T-helper 9 cell (primary cell): Measurements from ENCODE around the gene COL4A1.

Experiments used
- DNase-seq: peaks from one replicate; pipeline ENCODE4 v3.0.0-alpha.2; 2020

The COL4A1 gene

GRCh38 chr13:110341445-110342244, 34.7 kb upstream of the COL4A1 start:
- DNase-seq, result no peak

GRCh38 chr13:110340812-110341444, 34.0 kb upstream of the COL4A1 start:
- DNase-seq, result peak; percentile 4

GRCh38 chr13:110339975-110340550, 33.1 kb upstream of the COL4A1 start:
- DNase-seq, result no peak

GRCh38 chr13:110339263-110339662, 32.3 kb upstream of the COL4A1 start:
- DNase-seq, result no peak

GRCh38 chr13:110338441-110339101, 31.6 kb upstream of the COL4A1 start:
- no peak for DNase-seq

GRCh38 chr13:110337247-110337646, 30.3 kb upstream of the COL4A1 start:
- no peak for DNase-seq

- DNase-seq, result no peak
These were observed 29.7 kb upstream of the COL4A1 start for GRCh38 chr13:110336681-110337080.

GRCh38 chr13:110336108-110336507, 29.2 kb upstream of the COL4A1 start:
- no peak for DNase-seq

- DNase-seq, result no peak
These were observed 28.0 kb upstream of the COL4A1 start for GRCh38 chr13:110334841-110335490.

- no peak for DNase-seq
These were observed 27.3 kb upstream of the COL4A1 start for GRCh38 chr13:110334256-110334655.

- no peak for DNase-seq
These were observed 26.9 kb upstream of the COL4A1 start for GRCh38 chr13:110333837-110334236.

GRCh38 chr13:110332750-110333149, 25.8 kb upstream of the COL4A1 start:
- no peak for DNase-seq

GRCh38 chr13:110331362-110331761, 24.4 kb upstream of the COL4A1 start:
- DNase-seq, result no peak

- DNase-seq, result no peak
These were observed 23.6 kb upstream of the COL4A1 start for GRCh38 chr13:110330491-110331011.

GRCh38 chr13:110329798-110330461, 23.0 kb upstream of the COL4A1 start:
- DNase-seq, result no peak

- no peak for DNase-seq
These were observed 22.3 kb upstream of the COL4A1 start for GRCh38 chr13:110329258-110329657.

GRCh38 chr13:110328573-110328972, 21.6 kb upstream of the COL4A1 start:
- no peak for DNase-seq

GRCh38 chr13:110327051-110327721, 20.2 kb upstream of the COL4A1 start:
- DNase-seq, result no peak

- DNase-seq, result no peak
These were observed 19.4 kb upstream of the COL4A1 start for GRCh38 chr13:110326263-110326904.

- no peak for DNase-seq
These were observed 17.2 kb upstream of the COL4A1 start for GRCh38 chr13:110324026-110324749.
